Measurements from ENCODE around the gene IFT80.

GRCh38 chr3:160343132-160343531 is 55.9 kb downstream of the IFT80 start:
- TF ChIP-seq CTCF (IDR thresholded peaks at IDR 0.05) (peak; percentile 18 to 61 (median 52)), POLR2A (IDR thresholded peaks at IDR 0.05) (no peak)

Measured in adrenal gland (tissue), 5 donors.